Measurements from ENCODE around the gene ALDOA.

Gene ALDOA

GRCh38 chr16:30116291-30117207, 51.0 kb downstream of the ALDOA start:
- DNase-seq (ENCODE audit: low read depth): no peak

GRCh38 chr16:30117768-30118167, 52.2 kb downstream of the ALDOA start:
- DNase-seq (ENCODE audit: low read depth): no peak

GRCh38 chr16:30119428-30119827, 53.9 kb downstream of the ALDOA start:
- no peak for DNase-seq (ENCODE audit: low read depth)

All from iris pigment epithelial cell (primary cell).